Mucosa of rectum (tissue), 2 donors: ENCODE results near the gene CD1B.
"Not testable (repeated sequence)": the region's sequence is repeated elsewhere in the genome, so short reads cannot be mapped to it uniquely, and the experiment has no call there.

ENCODE experiments used
- H3K27ac ChIP-seq, 2 donors: one replicate each; pipeline ENCODE4 v1.7.0; 2013; ENCODE audit warnings: inconsistent platforms in 2 of 2, low read depth in 2 of 2, low read length in 2 of 2
- H3K27me3 ChIP-seq, 2 donors: one replicate each; pipeline ENCODE4 v1.7.0; 2013; ENCODE audit warnings: low read length in 2 of 2; ENCODE audit not compliant: control insufficient read depth in 2 of 2, insufficient read depth in 2 of 2
- H3K36me3 ChIP-seq, 2 donors: one replicate each; pipeline ENCODE4 v1.7.0; 2013; ENCODE audit warnings: low read length in 2 of 2; ENCODE audit not compliant: control insufficient read depth in 2 of 2, insufficient read depth in 2 of 2
- H3K4me1 ChIP-seq, 2 donors: one replicate each; pipeline ENCODE4 v1.7.0; 2013; ENCODE audit warnings: low read length in 2 of 2, mild to moderate bottlenecking in 1 of 2; ENCODE audit not compliant: control insufficient read depth in 2 of 2, insufficient read depth in 2 of 2
- H3K4me3 ChIP-seq, 2 donors: one replicate each; pipeline ENCODE4 v1.7.0; 2013; ENCODE audit warnings: low read length in 2 of 2
- H3K9ac ChIP-seq, 2 donors: one replicate each; pipeline ENCODE4 v1.7.0; 2013; ENCODE audit warnings: low read length in 2 of 2, low read depth in 1 of 2, mild to moderate bottlenecking in 1 of 2
- H3K9me3 ChIP-seq, 2 donors: one replicate each; pipeline ENCODE4 v1.7.0; 2013; ENCODE audit warnings: low read length in 2 of 2; ENCODE audit not compliant: control insufficient read depth in 2 of 2
- donor health status: healthy.
- donor health status: Normal muscosa, but diverticular disease.

The CD1B gene

GRCh38 chr1:158331481-158332150 lies at the start of gene CD1B:
Gene CD1B, minus strand, starts transcription at chr1:158331531. Its CDS starts 108 bp downstream, at chr1:158331423.
- no peak within 1 kb of the TSS for H3K27ac ChIP-seq
- no peak within 1 kb of the TSS for H3K4me3 ChIP-seq
- no peaks in the 10 kb centered on the region for H3K9me3 ChIP-seq
- no peak within 1 kb of the TSS for H3K9ac ChIP-seq
- H3K36me3 ChIP-seq: no peaks in the 10 kb centered on the region
- H3K4me1 ChIP-seq: no peaks in the 10 kb centered on the region
- H3K27me3 ChIP-seq: no peaks in the 10 kb centered on the region

GRCh38 chr1:158374860-158375259 lies 43.5 kb upstream of the CD1B start:
- H3K36me3 ChIP-seq: no peaks in the 10 kb centered on the region
- no peaks in the 10 kb centered on the region for H3K27me3 ChIP-seq
- H3K9ac ChIP-seq: no peak overlapping the region
- H3K9me3 ChIP-seq: peaks cover 0 to 5% of the 10 kb centered on the region in 2 donors
- no peaks in the 10 kb centered on the region for H3K4me1 ChIP-seq
- no peak overlapping the region for H3K27ac ChIP-seq
- no peak overlapping the region for H3K4me3 ChIP-seq

- not testable (repeated sequence) for H3K27me3 ChIP-seq, H3K9ac ChIP-seq, H3K9me3 ChIP-seq, H3K4me3 ChIP-seq, H3K4me1 ChIP-seq, H3K36me3 ChIP-seq, H3K27ac ChIP-seq
Measured at GRCh38 chr1:158374101-158374500, 42.8 kb upstream of the CD1B start.

GRCh38 chr1:158371188-158371953 lies 40.0 kb upstream of the CD1B start:
- no peaks in the 10 kb centered on the region for H3K27me3 ChIP-seq
- H3K27ac ChIP-seq: no peak overlapping the region
- no peaks in the 10 kb centered on the region for H3K36me3 ChIP-seq
- peaks cover 0 to 5% of the 10 kb centered on the region in 2 donors for H3K9me3 ChIP-seq
- H3K9ac ChIP-seq: no peak overlapping the region
- no peak overlapping the region for H3K4me3 ChIP-seq
- no peaks in the 10 kb centered on the region for H3K4me1 ChIP-seq

GRCh38 chr1:158366783-158367182 lies 35.5 kb upstream of the CD1B start:
- Histone ChIP-seq H3K9me3 (peaks cover 0 to 3% of the 10 kb centered on the region in 2 donors), H3K9ac (no peak overlapping the region), H3K4me3 (no peak overlapping the region), H3K27ac (no peak overlapping the region), H3K4me1 (no peaks in the 10 kb centered on the region), H3K36me3 (no peaks in the 10 kb centered on the region), H3K27me3 (no peaks in the 10 kb centered on the region)

GRCh38 chr1:158362941-158363340 lies 31.6 kb upstream of the CD1B start:
- H3K9ac ChIP-seq: no peak overlapping the region
- no peaks in the 10 kb centered on the region for H3K9me3 ChIP-seq
- no peaks in the 10 kb centered on the region for H3K36me3 ChIP-seq
- no peak overlapping the region for H3K27ac ChIP-seq
- H3K27me3 ChIP-seq: no peaks in the 10 kb centered on the region
- H3K4me3 ChIP-seq: no peak overlapping the region
- no peaks in the 10 kb centered on the region for H3K4me1 ChIP-seq

GRCh38 chr1:158362482-158362881 lies 31.2 kb upstream of the CD1B start:
- no peak overlapping the region for H3K4me3 ChIP-seq
- H3K27me3 ChIP-seq: no peaks in the 10 kb centered on the region
- no peak overlapping the region for H3K27ac ChIP-seq
- no peaks in the 10 kb centered on the region for H3K9me3 ChIP-seq
- H3K36me3 ChIP-seq: no peaks in the 10 kb centered on the region
- H3K9ac ChIP-seq: no peak overlapping the region
- no peaks in the 10 kb centered on the region for H3K4me1 ChIP-seq

GRCh38 chr1:158357441-158357840 lies 26.1 kb upstream of the CD1B start:
- H3K27ac ChIP-seq: no peak overlapping the region
- no peaks in the 10 kb centered on the region for H3K27me3 ChIP-seq
- H3K9ac ChIP-seq: no peak overlapping the region
- no peaks in the 10 kb centered on the region for H3K4me1 ChIP-seq
- no peak overlapping the region for H3K4me3 ChIP-seq
- no peaks in the 10 kb centered on the region for H3K36me3 ChIP-seq
- H3K9me3 ChIP-seq: no peaks in the 10 kb centered on the region

- Histone ChIP-seq H3K27ac (no peak overlapping the region), H3K4me3 (no peak overlapping the region), H3K9me3 (no peaks in the 10 kb centered on the region), H3K36me3 (no peaks in the 10 kb centered on the region), H3K9ac (no peak overlapping the region), H3K4me1 (no peaks in the 10 kb centered on the region), H3K27me3 (no peaks in the 10 kb centered on the region)
Measured at GRCh38 chr1:158356616-158357015, 25.3 kb upstream of the CD1B start.

GRCh38 chr1:158355773-158356285 lies 24.5 kb upstream of the CD1B start:
- Histone ChIP-seq H3K9me3 (no peaks in the 10 kb centered on the region), H3K9ac (no peak overlapping the region), H3K27me3 (no peaks in the 10 kb centered on the region), H3K36me3 (no peaks in the 10 kb centered on the region), H3K27ac (no peak overlapping the region), H3K4me1 (no peaks in the 10 kb centered on the region), H3K4me3 (no peak overlapping the region)
